Psoas muscle (tissue), 8 donors: Measurements from ENCODE around the gene DRICH1. TPM values are rescaled to one million over a fixed set of nuclear protein-coding genes. Genes with fewer than 3 reads are reported as not detected.
"Not testable (repeated sequence)": the region's sequence is repeated elsewhere in the genome, so short reads cannot be mapped to it uniquely, and the experiment has no call there.

Experiments
- ATAC-seq, 4 donors: fragments of 200-7000 bp; cut with Tn5 transposase; one replicate each; pipeline ENCODE4 v1.9.1; 2020; ENCODE audit warnings: moderate library complexity in 3 of 4, mild to moderate bottlenecking in 2 of 4
- DNase-seq, 2 donors: peaks; one replicate each; pipeline ENCODE4 v3.0.0-alpha.2; 2020
- H3K27ac ChIP-seq: fragments of 200-600 bp; one replicate; pipeline ENCODE4 v1.8.0; 2022
- H3K27me3 ChIP-seq, 3 donors: fragments of 200-600 bp in 1 of 3; one replicate each; pipeline versions ENCODE4 v1.6.1 to v1.8.0; 2013 to 2022; ENCODE audit warnings: low read length in 2 of 3, mild to moderate bottlenecking in 2 of 3, moderate library complexity in 1 of 3; ENCODE audit not compliant: insufficient read depth in 3 of 3
- H3K36me3 ChIP-seq, 2 donors: fragments of 200-600 bp in 1 of 2; one replicate each; pipeline versions ENCODE4 v1.6.1 to v1.8.0; 2013 to 2022; ENCODE audit warnings: low read depth in 1 of 2, mild to moderate bottlenecking in 1 of 2, moderate library complexity in 1 of 2; ENCODE audit not compliant: insufficient read depth in 1 of 2
- H3K4me1 ChIP-seq: fragments of 200-600 bp; one replicate; pipeline ENCODE4 v1.8.0; 2022
- H3K4me3 ChIP-seq: fragments of 200-600 bp; one replicate; pipeline ENCODE4 v1.8.0; 2022; ENCODE audit warnings: mild to moderate bottlenecking
- H3K9me3 ChIP-seq: fragments of 200-600 bp; one replicate; pipeline ENCODE4 v1.8.0; 2022
- WGBS, 3 donors: extraction: QIAGEN DNeasy Blood & Tissue Kit; methylation state at CpG; one replicate each; pipeline versions ENCODE4 v1.1.6 to v1.1.7; 2013; 5-methylcytosine and 5-hydroxymethylcytosine counted together
- intact Hi-C, 2 donors: fragments of 100-400 bp; cut with DNase I; formaldehyde crosslinking; loops; one replicate each; pipeline versions ENCODE4 v1.11.0 to v1.14.2; 2022
- polyA plus RNA-seq, 3 donors: library from polyadenylated mRNA; stranded (reverse); fragments of 200-250 nt; gene quantifications; one replicate each; pipeline ENCODE4 v1.2.3, GENCODE V29; 2013
- total RNA-seq, 4 donors: library from RNA; stranded (reverse); fragmentation: NEBNext Ultra II Directional in 2 of 4; extraction: Animal tissue kit (Norgen Biotek cat#: 25700) in 2 of 4; gene quantifications; one replicate each; pipeline versions ENCODE4 v1.2.1 to v1.2.4, GENCODE V29; 2021 to 2023
- TF ChIP-seq, protein P1 (sequence below): fragments of 200-600 bp; IDR thresholded peaks from one replicate; pipeline ENCODE4 v1.8.0; 2022; ENCODE audit warnings: antibody characterized with exemption
- donor health status: healthy with polysubstance abuse.
- donor health status: DM: no; HTN: no; CAD: no; lungs with moderate emphysema.
- donor health status: Bipolar disorder and iron deficiency.
- donor health status: healthy.
- donor health status: DM: yes; HTN: yes; CAD: no.
- donor health status: DM: no; HTN: no; CAD: no.
- donor health status: DM: no; HTN: no; CAD: no.
- donor health status: DM: yes; HTN: yes; CAD: no.

Gene DRICH1
- total and polyA plus RNA-seq, 7 donors: 0.03 to 0.21 (median 0.07) TPM; not detected in 4

DNA sequence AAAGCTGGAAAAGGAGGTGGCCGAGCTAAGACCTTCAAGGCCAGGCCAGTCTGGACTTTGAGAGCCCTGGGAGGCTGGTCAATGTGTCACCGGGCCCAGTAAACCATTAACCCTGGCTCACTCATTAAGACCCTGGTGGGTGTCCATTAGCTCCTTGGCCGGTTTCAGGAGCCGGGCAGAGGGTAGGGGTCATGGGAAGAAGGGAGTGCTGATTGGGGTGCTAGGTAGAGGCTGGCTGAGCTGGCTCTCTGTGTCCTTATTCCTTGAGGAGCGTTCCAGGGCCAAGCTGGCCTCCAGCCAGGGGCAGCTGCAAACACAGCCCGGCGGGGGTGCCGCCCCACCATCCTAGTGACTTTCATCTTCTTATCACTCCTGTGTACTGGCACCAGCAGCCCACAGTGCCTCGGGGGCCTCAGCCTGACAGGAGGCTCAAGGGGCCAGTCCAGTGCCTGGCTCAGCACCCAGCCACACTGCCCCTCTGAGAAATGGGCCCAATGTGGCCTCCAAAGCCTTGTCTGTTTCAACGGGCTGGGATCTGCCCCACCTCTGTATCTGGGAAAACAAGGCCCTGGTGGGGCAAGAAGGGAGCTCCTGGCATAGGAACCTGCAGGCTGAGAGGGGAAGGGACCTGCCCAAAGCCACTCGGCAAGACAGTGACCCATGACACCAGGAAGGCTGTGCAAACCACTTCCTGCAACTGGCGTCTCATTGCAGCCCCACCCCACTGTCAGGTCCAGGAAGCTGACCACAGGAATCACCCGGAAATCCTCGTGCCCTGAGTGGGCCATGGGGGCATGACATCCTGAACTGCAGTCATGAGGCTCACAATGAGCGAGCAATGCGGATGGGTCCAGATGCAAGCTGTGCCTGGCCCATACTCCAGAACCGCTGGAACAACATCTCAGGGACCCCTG lies 43.6 kb upstream of the DRICH1 start:
- no peaks in the 10 kb centered on the region for H3K27me3 ChIP-seq

DNA sequence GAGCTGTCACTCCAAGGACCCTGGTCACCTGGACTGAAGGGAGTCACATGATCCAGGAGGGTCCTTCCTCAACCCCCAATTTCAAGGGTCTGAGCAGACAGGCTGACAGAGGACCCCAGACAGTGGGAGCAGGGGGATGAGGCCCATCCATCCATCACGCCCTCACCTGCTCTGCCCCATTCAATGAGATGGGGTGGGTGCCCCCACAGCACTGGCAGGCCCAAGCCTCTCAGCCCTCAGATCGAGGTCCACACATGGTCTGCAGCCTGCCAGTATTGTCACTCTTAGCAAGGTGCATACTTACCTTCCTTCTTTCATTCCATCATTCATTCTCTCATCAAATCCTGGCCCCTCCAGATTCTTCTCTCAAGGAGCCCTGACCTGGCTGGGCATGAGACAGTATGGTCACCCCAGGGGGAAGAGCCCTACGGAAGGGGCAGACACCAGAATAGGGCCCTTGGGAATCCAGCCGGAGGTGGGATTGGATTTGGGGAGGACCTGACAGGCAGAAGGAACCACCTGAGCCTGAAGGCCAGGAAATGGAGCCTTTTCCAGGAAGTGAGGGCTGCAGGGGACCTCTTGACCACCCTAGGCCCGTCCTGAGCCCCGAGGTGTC lies 42.9 kb upstream of the DRICH1 start:
- H3K9me3 ChIP-seq, ATAC-seq, DNase-seq, H3K27ac ChIP-seq, H3K36me3 ChIP-seq, H3K27me3 ChIP-seq, H3K4me3 ChIP-seq: not testable (repeated sequence)
- H3K4me1 ChIP-seq: peaks cover 11% of the 10 kb centered on the region
- intact Hi-C loops: loop anchor here in 1 of 2 donors (5.0 kb wide), 1 partner anchor 72 kb away; no protein-coding TSS in a partner anchor
- 87 to 93% (median 88%) methylated on average over 6 of the region's 6 CpGs for WGBS, 3 donors

More for the DNA sequence above, 43.6 kb upstream of the DRICH1 start:
- TF ChIP-seq, protein P1, sequence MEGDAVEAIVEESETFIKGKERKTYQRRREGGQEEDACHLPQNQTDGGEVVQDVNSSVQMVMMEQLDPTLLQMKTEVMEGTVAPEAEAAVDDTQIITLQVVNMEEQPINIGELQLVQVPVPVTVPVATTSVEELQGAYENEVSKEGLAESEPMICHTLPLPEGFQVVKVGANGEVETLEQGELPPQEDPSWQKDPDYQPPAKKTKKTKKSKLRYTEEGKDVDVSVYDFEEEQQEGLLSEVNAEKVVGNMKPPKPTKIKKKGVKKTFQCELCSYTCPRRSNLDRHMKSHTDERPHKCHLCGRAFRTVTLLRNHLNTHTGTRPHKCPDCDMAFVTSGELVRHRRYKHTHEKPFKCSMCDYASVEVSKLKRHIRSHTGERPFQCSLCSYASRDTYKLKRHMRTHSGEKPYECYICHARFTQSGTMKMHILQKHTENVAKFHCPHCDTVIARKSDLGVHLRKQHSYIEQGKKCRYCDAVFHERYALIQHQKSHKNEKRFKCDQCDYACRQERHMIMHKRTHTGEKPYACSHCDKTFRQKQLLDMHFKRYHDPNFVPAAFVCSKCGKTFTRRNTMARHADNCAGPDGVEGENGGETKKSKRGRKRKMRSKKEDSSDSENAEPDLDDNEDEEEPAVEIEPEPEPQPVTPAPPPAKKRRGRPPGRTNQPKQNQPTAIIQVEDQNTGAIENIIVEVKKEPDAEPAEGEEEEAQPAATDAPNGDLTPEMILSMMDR: no peak
- no peak overlapping the region for H3K27ac ChIP-seq
- no peaks in the 10 kb centered on the region for H3K9me3 ChIP-seq
- no peak overlapping the region for H3K4me3 ChIP-seq
- ATAC-seq: peak in 3 of 4 donors; percentile 21 to 64 (median 59)
- 64 to 67% (median 65%) methylated on average over 17 of the region's 17 CpGs for WGBS, 3 donors
- peak in 1 of 2 donors; percentile 85 for DNase-seq
- no peaks in the 10 kb centered on the region for H3K36me3 ChIP-seq
- intact Hi-C loops: loop anchor here in 1 of 2 donors (5.0 kb wide), 1 partner anchor 72 kb away; no protein-coding TSS in a partner anchor
- H3K4me1 ChIP-seq: peaks cover 11% of the 10 kb centered on the region

DNA sequence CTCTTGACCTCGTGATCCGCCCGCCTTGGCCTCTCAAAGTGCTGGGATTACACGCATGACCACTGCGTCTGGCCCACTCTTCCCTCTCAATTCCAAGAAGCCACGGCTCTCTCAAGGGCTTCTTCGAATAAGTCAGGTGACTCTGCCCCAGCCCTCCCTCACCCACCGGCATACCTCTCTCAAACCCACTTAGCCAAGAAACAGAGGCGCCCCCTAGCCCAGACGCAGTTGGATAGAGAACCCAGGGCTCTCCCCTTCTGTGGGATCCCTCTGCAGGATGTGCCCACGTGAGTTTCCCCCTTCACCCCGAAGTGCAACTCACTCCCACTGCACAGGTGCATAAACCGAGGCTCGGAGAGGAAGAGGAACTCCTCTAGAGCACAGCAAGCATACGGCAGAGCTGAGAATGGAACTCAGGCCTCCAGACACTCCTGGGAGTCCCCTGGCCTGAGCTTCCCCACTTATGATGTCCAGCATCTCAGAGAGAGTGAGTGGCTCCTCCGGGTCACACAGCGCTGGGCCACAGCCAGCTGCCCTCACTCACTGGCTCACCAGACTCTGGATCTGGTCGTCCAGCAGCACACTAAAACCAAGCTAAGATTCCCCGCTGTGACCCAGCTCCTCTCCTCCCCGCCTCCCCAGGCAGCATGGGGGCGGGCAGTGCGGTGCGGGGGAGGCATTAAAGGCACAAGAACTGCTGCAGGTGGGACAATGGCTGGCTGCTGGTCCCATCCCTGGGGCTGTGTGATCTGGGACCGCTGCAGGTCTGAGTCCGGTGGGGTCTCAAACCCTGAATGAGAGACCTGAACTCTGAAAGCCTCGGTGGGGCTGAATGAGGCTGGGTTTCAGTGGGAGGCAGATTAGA lies 41.9 kb upstream of the DRICH1 start:
- TF ChIP-seq, protein P1: no peak
- WGBS, 3 donors: 77 to 87% (median 78%) methylated on average over 25 to 26 of the region's 26 CpGs
- Histone ChIP-seq H3K36me3 (no peaks in the 10 kb centered on the region), H3K27me3 (no peaks in the 10 kb centered on the region), H3K4me1 (peaks cover 11% of the 10 kb centered on the region), H3K4me3 (no peak overlapping the region), H3K27ac (no peak overlapping the region), H3K9me3 (no peaks in the 10 kb centered on the region)
- intact Hi-C loops: no loop called here
- ATAC-seq (no peak), DNase-seq (peak in 1 of 2 donors; percentile 32)

DNA sequence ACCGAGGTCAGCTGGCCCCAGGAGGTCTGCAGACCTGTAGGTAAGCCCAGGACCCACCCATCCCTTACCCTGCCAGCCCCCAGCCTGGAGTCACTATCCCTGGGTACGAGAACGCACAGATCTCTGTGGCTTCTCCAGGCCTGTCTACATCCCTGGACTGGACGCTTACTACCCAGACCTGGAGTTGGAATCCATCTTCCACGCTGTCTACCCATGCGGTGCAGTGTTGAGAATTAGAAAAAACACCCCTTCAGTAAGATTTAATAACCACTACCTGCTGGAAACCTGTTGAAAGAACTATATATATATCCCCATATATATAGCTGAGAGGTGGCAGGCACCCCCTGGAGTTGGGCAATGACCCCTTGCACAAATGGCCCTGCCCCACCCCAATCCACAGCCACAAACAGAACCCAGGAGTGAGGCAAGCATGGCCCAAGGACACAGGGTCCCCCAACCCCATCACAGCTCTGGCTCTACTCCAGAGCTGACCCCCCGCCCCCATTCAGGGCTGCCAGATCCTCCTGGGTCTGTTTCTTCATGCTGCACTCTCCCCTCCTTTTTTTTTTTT lies 41.0 kb upstream of the DRICH1 start:
- Histone ChIP-seq H3K36me3 (no peaks in the 10 kb centered on the region), H3K9me3 (no peaks in the 10 kb centered on the region), H3K27me3 (no peaks in the 10 kb centered on the region), H3K4me3 (no peak overlapping the region), H3K27ac (no peak overlapping the region), H3K4me1 (peaks cover 11% of the 10 kb centered on the region)
- 78 to 88% (median 83%) methylated on average over 7 of the region's 7 CpGs for WGBS, 3 donors
- intact Hi-C loops: no loop called here
- TF ChIP-seq, protein P1: no peak
- ATAC-seq (no peak), DNase-seq (peak in 1 of 2 donors; percentile 26)

DNA sequence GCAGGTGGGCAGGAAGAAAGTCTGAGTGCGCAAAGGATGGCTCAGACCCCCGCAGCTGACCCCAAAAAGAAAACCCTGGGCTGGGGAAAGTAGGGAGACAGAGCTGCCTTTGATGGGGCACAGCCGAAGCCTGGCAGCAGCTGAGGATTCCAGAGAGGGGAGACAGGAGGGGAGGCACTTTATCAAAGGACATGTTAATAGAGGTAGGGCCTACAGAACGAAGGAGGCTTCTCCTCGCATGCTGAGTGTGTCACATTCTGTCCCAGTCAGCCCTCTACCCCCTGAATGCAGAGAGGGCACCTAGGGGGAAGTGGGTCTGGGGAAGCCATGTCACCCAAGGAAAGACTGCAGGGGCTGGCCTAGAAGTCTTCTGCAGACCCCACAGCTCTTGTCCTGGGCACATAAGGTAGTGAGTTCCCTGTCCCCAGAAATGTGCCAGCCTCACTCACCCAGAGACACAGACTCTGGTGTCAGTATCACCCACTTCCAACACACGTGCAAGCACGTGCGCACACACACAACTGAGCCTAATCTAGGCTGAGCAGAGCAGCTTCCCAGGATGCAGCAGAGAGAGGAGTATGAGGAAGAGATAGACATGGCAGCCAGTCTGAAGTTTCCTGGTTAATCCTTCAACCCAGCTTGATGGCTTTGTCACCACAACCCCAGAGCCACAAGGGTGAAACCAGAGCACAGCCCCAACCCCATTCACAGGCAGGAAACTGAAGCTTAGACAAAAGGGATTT lies 40.4 kb upstream of the DRICH1 start:
- H3K36me3 ChIP-seq, H3K27me3 ChIP-seq, H3K4me3 ChIP-seq, intact Hi-C loops, H3K27ac ChIP-seq, ATAC-seq, H3K9me3 ChIP-seq: not testable (repeated sequence)
- peak in 1 of 2 donors; percentile 30 for DNase-seq
- peaks cover 11% of the 10 kb centered on the region for H3K4me1 ChIP-seq
- WGBS, 3 donors: 90 to 93% (median 91%) methylated on average over 8 of the region's 8 CpGs

- intact Hi-C loops, H3K36me3 ChIP-seq, H3K4me1 ChIP-seq, H3K27me3 ChIP-seq, H3K27ac ChIP-seq, DNase-seq, H3K9me3 ChIP-seq, H3K4me3 ChIP-seq: not testable (repeated sequence)
- 89% methylated on average over 2 of the region's 4 CpGs; no CpG with 5 or more reads in 2 of the 3 donors for WGBS, 3 donors
- ATAC-seq: peak in 1 of 4 donors; percentile 18
Measured at GRCh38 chr22:23671387-23671786, 39.3 kb upstream of the DRICH1 start.
